Endometrial microvascular endothelial cells (primary cell): Measurements from ENCODE around the gene KNTC1. TPM values are rescaled to one million over a fixed set of nuclear protein-coding genes. Genes with fewer than 3 reads are reported as not detected.

ENCODE experiments used
- in situ Hi-C: cut with HindIII; loops from 2 replicates; pipeline ENCODE4 v1.10.0; 2017; ENCODE audit warnings: low sequenced_read_pairs, low pct_unique_long_range_greater_than_20kb; ENCODE audit errors: inconsistent ontology term
- total RNA-seq: library from RNA; depleted of rRNA; stranded (reverse); fragments of >200 nt; gene quantifications from one replicate; pipeline ENCODE4 v1.2.3, GENCODE V29; 2015; ENCODE audit errors: inconsistent ontology term

KNTC1 gene
- total RNA-seq, 1 donor from 2014 or later = 30.0 TPM

DNA sequence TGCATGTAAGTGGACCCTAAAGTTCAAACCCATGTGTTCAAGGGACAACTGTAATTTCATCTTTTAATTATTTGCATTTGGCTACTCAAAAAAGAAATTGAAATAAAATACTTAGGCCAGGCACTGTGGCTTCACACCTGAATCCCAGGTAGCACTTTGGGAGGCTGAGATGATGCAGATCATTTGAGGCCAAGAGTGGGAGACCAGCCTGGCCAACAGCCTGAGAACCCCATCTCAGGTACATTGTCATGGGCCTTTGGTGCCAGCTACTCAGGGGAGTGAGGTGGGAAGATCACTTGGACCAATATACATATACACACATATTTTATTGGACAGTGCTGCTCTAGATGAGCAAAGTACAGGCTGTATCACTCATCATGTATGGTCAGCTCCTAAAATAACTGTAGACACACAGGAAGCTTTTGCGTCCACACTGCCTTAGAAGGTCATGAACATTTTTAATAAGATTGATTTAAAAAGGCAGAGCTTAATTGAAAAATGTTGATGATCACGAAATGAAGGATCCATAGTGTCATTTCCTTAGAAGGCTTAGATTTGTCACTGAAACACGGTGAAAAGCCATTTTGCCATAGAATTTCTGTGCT is 23.8 kb upstream of the KNTC1 start:
- in situ Hi-C loops = loop anchor here (25.0 kb wide), 1 partner anchor 259 kb away; the partner anchor contains the start of genes CCDC62 and DENR

DNA sequence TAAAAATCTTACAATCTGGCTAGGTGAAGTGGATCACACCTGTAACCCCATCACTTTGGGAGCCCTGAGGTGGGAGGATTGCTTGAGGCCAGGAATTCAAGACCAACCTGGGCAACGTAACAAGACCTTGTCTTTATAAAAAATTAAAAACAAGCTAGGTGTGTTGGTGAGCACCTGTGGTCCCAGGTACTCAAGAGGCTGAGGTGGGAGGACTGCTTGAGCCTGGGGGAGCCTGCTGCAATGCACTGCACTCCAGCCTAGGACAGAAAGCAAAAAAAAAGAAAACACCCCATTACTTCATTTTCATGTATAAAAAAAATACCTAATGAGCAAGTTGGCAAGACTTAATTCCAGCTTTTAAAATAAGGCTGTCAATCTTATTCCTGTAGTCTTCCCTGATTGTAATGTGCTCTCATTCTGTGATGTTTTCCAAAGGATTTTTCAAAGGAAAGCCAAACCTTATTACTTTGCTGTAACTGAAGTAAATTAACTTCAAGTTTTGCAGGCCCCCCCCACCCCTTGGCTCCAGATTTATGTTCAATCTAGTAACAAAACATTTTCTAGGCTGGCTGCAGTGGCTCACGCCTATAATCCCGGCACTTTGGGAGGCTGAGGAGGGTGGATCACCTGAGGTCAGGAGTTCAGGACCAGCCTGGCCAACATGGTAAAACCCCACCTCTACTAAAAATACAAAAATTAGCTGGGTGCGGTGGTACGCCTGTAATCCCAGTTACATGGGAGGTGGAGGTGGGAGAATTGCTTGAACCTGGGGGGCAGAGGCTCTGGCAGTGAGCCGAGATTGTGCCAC is 23.1 kb upstream of the KNTC1 start:
- in situ Hi-C loops = loop anchor here (25.0 kb wide), 1 partner anchor 258 kb away; the partner anchor contains the start of genes CCDC62 and DENR

DNA sequence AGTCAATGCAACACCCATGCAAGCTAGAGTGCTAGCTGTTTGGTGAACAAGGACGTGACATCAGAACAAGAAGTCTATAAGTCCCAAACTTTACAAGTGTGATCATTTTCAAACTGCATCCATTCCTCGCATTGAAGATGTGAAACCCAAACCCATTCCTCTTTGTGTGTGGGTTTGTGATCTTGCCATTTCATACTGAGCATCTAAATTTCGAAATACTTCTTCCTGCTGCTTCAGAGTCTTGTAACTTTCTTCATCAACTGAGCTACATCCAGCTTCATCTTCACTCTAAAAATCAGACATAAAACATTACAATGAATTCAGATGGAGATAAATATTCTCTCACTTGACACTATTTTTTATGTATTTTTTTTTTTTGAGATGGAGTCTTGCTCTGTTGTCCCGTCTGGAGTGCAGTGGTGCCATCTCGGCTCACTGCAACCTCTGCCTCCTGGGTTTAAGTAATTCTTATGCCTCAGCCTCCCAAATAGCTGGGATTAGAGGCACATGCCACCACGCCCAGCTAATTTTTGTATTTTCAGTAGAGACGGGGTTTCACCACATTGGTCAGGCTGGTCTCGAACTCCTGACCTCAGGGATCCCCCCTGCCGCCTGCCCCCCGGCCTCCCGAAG is 21.5 kb upstream of the KNTC1 start:
- in situ Hi-C loops = loop anchor here (25.0 kb wide), 1 partner anchor 257 kb away; the partner anchor contains the start of genes CCDC62 and DENR

DNA sequence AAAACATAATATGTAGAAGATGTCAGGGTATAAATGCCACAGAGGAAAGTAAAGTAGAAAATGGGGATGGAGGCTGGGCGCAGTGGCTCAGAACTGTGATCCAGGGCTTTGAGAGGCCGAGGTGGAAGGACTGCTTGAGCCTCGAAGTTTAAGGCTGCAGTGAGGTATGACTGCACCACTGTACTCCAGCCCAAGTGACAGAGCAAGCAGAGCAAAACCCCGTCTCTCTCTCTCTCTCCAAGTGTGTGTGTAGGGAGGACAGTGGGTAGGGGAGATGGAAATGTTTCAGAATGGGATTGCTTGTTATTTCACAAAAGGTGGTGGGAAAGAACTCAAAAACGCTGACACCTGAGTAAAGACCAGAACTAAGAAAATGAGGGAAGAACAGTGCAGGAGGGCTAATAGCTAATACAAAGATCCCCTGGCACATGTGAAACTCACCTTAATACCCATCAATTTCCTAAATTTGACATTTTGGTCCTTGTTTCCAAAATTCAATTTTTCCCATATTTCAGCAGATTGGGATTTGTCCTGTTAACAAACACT is 20.6 kb upstream of the KNTC1 start:
- in situ Hi-C loops = loop anchor here (25.0 kb wide), 1 partner anchor 256 kb away; the partner anchor contains the start of genes CCDC62 and DENR

DNA sequence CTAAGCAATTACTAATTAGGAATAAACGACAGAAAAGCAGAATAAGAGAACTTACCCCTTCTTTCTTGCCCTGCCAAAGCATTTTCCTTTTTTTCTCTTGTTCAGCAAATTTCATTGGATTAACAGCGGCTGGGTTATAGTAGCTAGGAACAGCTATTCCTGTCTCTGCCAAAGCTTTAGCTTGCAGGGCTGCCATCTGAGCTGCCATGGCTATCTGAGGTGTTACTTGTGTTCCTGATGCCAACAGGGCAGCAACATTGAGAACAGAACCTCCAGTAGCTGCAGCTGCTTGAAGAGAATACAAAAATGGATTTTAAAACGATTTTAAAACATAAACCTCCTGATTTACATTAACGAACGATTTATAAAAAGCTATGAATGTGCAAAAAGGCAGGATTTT is 18.9 kb upstream of the KNTC1 start:
- in situ Hi-C loops = loop anchor here (25.0 kb wide), 1 partner anchor 254 kb away; the partner anchor contains the start of genes CCDC62 and DENR

DNA sequence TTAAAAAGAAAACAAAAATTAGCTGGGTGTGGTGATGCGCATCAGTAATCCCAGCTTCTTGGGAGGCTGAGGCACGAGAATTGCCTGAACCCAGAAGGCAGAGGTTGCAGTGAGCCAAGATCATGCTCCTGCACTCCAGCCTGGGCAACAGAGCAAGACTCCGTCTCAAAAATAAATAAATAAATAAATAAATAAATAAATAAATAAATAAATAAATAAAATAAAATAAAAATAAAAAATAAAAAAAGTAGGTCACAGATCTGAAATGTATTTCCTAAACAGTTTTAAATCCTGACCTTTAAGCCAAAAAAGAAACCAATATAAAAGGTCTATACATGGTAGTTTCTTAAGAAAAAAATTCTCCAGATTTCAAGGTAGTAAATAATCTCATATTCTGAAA is 14.0 kb upstream of the KNTC1 start:
- in situ Hi-C loops = loop anchor here (25.0 kb wide), 1 partner anchor 249 kb away; the partner anchor contains the start of genes CCDC62 and DENR

DNA sequence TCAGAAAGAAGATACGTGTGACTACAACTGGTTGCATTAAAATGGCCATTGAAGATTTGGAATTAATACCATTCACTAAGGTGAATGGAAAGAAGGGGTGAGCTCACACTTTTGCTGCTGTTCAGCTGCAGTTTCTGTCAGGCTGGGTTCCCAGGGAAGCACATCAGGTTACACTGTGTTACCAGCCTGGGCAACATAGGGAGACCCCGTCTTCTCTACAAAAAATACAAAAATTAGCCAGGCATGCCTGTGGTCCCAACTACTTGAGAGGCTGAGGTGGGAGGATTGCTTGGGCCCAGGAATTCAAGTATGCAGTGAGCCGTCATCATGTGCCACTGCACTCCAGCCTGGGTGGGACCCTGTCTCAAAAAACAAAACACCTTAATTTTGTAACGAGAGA is 13.4 kb upstream of the KNTC1 start:
- in situ Hi-C loops = loop anchor here (25.0 kb wide), 1 partner anchor 249 kb away; the partner anchor contains the start of genes CCDC62 and DENR

DNA sequence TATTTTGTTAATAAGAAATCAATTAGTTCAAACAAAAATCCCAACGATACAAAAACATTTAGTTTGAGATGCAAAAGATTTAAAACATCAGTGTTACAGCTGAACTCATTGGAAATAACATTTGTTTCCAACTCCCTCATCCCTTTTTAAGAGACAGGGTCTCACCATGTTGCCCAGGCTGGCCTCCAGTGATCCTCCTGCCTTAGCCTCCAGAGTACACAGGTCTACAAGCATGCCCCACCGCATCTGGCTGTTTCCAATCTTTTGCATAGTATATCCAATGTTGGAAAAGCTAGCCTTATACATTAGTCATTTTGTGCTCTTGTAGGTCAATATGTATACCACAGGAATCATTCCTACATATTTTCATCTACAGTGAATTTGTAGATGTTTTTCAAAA is 11.8 kb upstream of the KNTC1 start:
- in situ Hi-C loops = loop anchor here (25.0 kb wide), 1 partner anchor 247 kb away; the partner anchor contains the start of genes CCDC62 and DENR

DNA sequence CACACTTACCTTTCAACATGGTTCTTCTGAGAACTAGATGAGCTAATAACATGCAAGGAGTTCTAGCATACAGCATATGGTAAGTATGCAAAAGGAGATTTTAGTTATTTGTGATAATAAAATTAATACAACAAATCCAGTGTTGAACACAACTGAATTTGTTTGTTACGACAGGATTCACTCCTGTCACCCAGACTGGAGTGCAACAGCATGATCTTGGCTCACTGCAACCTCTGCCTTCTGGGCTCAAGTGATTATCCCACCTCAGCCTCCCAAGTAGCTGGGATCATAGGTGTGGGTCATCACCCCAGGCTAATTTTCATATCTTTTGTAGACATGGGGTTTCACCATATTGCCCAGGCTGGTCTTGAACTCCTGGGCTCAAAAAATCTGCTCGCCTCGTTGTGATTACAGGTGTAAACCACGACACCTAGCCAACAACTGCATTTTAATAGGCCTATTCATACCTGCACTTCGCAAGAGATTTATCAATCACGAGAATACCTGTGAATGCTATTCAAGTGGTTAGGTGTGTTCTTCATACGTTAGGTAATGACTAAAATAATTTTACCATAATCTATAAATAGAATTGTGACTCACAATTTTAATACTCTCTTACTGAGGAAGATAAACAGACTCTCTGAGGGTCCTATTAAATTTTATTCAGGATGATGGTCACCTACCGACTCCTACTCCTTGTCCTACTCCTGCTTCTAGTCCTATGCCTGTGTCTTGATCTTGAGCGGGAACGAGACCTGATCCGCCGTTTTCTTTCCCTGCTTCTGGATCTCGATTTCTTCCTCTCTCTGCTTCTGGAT is 10.3 kb upstream of the KNTC1 start:
- in situ Hi-C loops = loop anchor here (25.0 kb wide), 1 partner anchor 246 kb away; the partner anchor contains the start of genes CCDC62 and DENR

DNA sequence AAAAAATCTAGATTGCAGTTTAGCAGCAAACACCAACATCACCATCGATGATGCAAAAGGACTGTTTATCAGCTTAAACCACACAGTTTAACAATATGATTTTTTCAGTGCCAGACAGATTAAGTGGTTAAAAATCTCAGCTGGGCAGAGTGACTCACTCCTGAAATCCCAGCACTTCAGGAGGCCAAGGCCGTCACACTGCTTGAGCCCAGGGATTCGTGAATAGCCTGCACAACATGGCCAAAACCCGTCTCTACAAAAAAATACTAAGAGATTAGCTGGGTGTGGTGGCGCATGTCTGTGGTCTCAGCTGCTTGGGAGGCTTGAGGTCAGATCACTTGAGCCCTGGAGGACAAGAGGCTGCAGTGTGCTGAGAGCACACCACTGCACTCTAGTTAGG is 9.2 kb upstream of the KNTC1 start:
- in situ Hi-C loops = loop anchor here (25.0 kb wide), 1 partner anchor 244 kb away; the partner anchor contains the start of genes CCDC62 and DENR

DNA sequence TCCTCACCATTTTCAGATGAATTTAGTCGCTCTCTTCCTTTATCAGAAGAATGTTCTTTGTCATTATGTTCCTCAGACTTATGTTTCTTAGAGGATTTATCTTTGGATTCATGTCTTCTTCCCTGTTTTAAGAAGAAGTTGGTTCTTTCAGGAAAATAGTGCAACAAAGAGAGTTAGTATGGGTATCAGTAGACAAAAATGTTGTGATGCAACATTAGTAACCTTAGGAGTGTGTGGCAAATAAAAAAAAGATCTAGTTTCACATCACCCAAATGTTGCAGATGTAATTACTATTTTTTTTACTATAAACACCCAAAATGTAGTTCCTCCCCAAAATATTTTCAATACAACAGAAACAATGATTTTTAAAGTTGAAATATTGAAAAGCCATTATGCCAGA is 8.1 kb upstream of the KNTC1 start:
- in situ Hi-C loops = loop anchor here (25.0 kb wide), 1 partner anchor 243 kb away; the partner anchor contains the start of genes CCDC62 and DENR

DNA sequence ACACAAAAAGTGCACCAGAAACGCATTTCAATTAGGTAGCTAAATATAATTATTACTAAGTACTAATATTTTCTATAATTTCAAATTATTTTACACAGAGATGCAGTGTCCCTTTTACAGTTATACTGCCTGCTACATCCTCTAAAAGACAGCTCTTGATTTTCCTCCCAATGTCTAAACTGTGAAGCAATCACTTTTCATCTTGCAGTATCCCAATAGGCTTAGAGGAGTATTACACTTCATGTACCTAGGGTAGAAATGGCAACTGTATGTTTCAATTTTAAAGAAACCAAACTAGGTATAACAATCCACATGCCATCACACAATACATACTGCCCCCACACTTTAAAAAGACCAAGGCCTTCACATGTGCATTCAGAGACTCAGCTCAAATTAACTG is 7.6 kb upstream of the KNTC1 start:
- in situ Hi-C loops = loop anchor here (25.0 kb wide), 1 partner anchor 243 kb away; the partner anchor contains the start of genes CCDC62 and DENR

DNA sequence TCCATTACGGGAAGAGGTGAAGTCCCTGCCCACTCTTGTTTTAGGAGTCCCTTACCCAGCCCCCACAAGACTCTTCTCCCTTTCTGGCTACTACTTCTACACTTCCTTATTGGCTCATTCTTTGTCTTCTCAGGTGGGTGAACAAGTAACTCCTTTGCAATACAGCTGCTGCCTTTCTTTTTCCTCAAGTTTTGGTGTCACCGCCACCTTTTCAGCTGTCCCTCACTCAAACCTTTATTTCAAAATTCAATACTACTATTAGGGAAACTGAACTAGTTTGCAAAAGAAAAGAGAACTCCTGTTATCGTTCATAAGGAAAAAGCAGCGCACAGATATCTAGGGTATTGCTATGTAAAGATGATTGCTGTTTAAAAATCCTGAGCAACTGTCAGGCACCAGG is 6.4 kb upstream of the KNTC1 start:
- in situ Hi-C loops = loop anchor here (25.0 kb wide), 1 partner anchor 242 kb away; the partner anchor contains the start of genes CCDC62 and DENR

DNA sequence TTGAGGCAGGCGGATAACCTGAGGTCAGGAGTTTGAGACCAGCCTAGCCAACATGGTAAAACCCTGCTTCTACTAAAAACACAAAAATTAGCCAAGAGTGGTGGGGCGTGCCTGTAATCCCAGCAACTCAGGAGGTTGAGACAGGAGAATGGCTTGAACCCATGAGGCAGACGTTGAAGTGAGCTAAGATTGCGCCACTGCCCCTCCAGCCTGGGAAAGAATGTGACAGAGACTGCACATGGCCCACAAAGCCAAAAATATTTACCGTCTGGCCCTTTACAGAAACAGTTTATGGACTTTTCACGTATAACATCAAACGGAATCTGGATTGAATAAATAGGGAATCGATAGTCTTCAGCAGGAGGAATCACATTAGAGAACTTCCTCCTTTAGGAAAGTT is 3.8 kb upstream of the KNTC1 start:
- in situ Hi-C loops = loop anchor here (25.0 kb wide), 1 partner anchor 239 kb away; the partner anchor contains the start of genes CCDC62 and DENR

DNA sequence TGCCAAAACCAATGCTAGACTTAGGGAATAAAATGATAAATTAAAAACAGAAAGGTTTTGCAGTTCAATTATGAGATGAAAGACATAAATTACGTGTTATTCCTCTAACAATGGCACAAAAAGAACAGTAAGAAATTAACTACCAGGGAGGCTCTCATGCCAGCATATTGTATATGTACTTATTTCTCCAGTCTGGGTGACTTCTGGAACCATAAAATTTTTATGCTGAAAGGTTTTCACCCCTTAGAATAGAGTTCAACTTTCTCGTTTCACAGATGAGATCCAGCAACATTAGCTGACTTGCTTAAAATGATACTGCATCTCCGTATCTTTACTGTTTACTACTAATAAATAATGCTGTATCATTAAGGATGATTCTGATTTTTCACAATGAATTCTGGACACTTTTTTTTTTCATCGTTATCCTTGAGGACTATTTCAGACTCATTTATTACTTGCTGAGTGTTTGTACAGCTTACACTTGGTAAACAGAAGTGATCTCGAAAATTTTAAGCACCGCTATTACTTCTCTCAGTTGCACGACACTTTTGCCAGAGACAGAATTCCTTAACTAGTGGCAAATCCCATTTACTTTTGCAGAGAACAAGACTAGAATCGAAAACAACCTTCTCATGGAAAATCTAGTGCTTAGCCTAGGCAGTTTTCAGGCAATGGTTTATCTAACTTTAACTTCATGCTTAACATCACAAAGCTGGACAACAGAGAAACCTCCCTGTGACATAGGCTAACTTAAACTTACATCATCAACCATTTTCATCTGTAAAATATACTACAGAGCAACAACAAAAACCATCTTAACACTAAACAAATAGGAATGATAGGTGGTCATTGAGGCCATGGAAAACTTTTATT is 3.0 kb upstream of the KNTC1 start:
- in situ Hi-C loops = loop anchor here (25.0 kb wide), 1 partner anchor 238 kb away; the partner anchor contains the start of genes CCDC62 and DENR

DNA sequence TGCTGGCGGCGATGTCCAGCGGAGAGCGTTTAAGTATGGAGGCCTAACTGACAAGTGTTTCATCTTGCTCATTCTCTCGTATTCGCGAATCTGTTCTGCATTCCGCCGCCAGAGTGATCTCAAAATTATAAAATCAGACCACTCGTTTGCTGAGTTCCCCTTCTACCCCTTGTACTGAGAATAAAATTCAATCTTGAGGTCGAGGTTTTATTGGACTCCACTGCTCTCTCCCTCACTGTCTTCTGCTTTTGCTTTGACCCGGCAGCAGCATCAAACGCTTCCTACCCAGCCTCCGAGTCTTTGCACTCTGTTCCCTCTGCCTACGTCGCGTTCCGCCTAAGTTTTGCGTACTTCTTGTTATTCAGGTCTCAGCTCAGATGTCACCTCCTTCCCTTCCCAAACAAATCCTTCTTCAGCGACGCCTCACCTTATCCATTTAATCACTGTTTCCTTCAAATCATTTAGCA is 462 bp downstream of the KNTC1 start:
- in situ Hi-C loops = no loop called here

DNA sequence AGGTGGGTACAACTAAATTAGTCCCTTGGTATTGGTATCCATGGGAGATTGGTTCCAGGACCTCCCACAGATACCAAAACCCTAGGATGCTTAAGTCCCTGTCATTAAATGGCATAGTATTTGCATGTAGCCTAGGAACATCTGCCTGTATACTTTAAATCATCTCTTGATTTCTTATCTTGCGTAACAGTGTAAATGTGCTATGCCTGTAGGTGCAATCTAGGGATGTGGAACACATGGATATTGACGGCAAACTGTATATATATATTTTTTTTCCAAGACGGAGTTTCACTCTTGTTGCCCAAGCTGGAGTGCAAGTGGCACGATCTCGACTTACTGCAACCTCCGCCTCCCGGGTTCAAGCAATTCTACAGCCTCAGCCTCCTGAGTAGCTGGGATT is 1.5 kb downstream of the KNTC1 start:
- in situ Hi-C loops = no loop called here
